ENCODE results near the gene RBCK1. TPM values are rescaled to one million over a fixed set of nuclear protein-coding genes. Genes with fewer than 3 reads are reported as not detected.

Gene RBCK1
- total and polyA plus RNA-seq, 9 of the 15 experiments (the other 6 are each of a cell fraction or from before 2014, with no cell fraction given), result 5.9 to 59.3 (median 26.5) TPM

- TF ChIP-seq AFF1 (IDR thresholded peaks at IDR 0.05; ENCODE audit: low read depth in 1 of 2, partially characterized antibody in 2 of 2) (peak in 1 of 2 experiments; percentile 19), MEF2A (IDR thresholded peaks at IDR 0.05; ENCODE audit: control insufficient read depth, low read depth, low read length) (no peak), GABPA (tag; conservative IDR thresholded peaks at IDR 0.05; ENCODE audit: low read depth) (no peak), ZNF134 (CRISPR knock-in tag; conservative IDR thresholded peaks at IDR 0.05) (no peak), MTA2 (IDR thresholded peaks at IDR 0.05; ENCODE audit: low read depth) (no peak), ELF2 (CRISPR knock-in tag; IDR thresholded peaks at IDR 0.05) (no peak), HMG20B (CRISPR knock-in tag; IDR thresholded peaks at IDR 0.05) (no peak), ZNF197 (CRISPR knock-in tag; IDR thresholded peaks at IDR 0.05; ENCODE audit: low read depth) (0 out of 2 replicates have a peak, but pooled peaks have one; percentile 13), TFE3 (CRISPR knock-in tag; IDR thresholded peaks at IDR 0.05) (no peak), FUS (optimal IDR thresholded peaks at IDR 0.05; ENCODE audit: low read depth, low read length) (no peak), RNF2 (IDR thresholded peaks at IDR 0.05) (peak; percentile 59), CREB3L1 (IDR thresholded peaks at IDR 0.05; ENCODE audit: borderline replicate concordance, low read depth) (no peak), POLR2AphosphoS5 (IDR thresholded peaks at IDR 0.05; ENCODE audit: control insufficient read depth, insufficient read depth, low read depth, low read length) (peak; percentile 57), HINFP (tag; conservative IDR thresholded peaks at IDR 0.05; ENCODE audit: low read depth) (no peak), ZNF830 (CRISPR knock-in tag; IDR thresholded peaks at IDR 0.05) (no peak), ZNF75A (CRISPR knock-in tag; IDR thresholded peaks at IDR 0.05) (no peak), MBD1 (CRISPR knock-in tag; IDR thresholded peaks at IDR 0.05) (no peak), ZZZ3 (IDR thresholded peaks at IDR 0.05) (no peak)
These were observed 32.7 kb upstream of the RBCK1 start (continued) for GRCh38 chr20:375265-375889.
